Loucy (cell line): ENCODE data around the gene VSIG8.

ENCODE experiments used
- H2AFZ ChIP-seq: fragments of 200-600 bp; sonication (generic); 2 replicates; pipeline ENCODE4 v1.6.0; 2016; ENCODE audit warnings: antibody characterized with exemption, mild to moderate bottlenecking, low read length, moderate library complexity
- H3F3A ChIP-seq: fragments of 200-600 bp; 2 replicates; pipeline ENCODE4 v1.6.0; 2016; ENCODE audit warnings: antibody characterized with exemption, low read depth, mild to moderate bottlenecking
- H3K27me3 ChIP-seq: fragments of 200-600 bp; sonication (generic); 2 replicates; pipeline ENCODE4 v1.6.1; 2014; ENCODE audit warnings: low read length, mild to moderate bottlenecking; ENCODE audit not compliant: insufficient read depth, poor library complexity, severe bottlenecking
- H3K36me3 ChIP-seq: fragments of 200-600 bp; sonication (generic); 2 replicates; pipeline ENCODE4 v1.6.1; 2016; ENCODE audit warnings: low read length; ENCODE audit not compliant: insufficient read depth
- H3K4me1 ChIP-seq: fragments of 200-600 bp; sonication (generic); 2 replicates; pipeline ENCODE4 v1.5.1; 2014; ENCODE audit warnings: low read length, mild to moderate bottlenecking; ENCODE audit not compliant: insufficient read depth, poor library complexity, severe bottlenecking
- H3K4me2 ChIP-seq: fragments of 200-600 bp; sonication (generic); 2 replicates; pipeline ENCODE4 v1.6.0; 2014; ENCODE audit warnings: antibody characterized with exemption, low read length, low read depth, mild to moderate bottlenecking; ENCODE audit not compliant: poor library complexity, severe bottlenecking
- H3K4me3 ChIP-seq: fragments of 200-600 bp; sonication (generic); 2 replicates; pipeline ENCODE4 v1.5.1; 2014; ENCODE audit warnings: low read length, mild to moderate bottlenecking, mixed read lengths; ENCODE audit not compliant: poor library complexity, severe bottlenecking
- H3K79me2 ChIP-seq: fragments of 200-600 bp; sonication (generic); 2 replicates; pipeline ENCODE4 v1.6.1; 2014; ENCODE audit warnings: low read length; ENCODE audit not compliant: insufficient read depth
- H3K9ac ChIP-seq: fragments of 200-600 bp; sonication (generic); 2 replicates; pipeline ENCODE4 v1.6.0; 2014; ENCODE audit warnings: mild to moderate bottlenecking, low read depth, low read length, moderate library complexity; ENCODE audit not compliant: poor library complexity, severe bottlenecking
- H3K9me2 ChIP-seq: fragments of 200-600 bp; sonication (generic); replicated peaks from 2 replicates; pipeline ENCODE4 v1.6.1; 2016; ENCODE audit warnings: low read depth, low read length, mixed read lengths
- H3K9me3 ChIP-seq: fragments of 200-600 bp; sonication (generic); 2 replicates; pipeline ENCODE4 v1.6.1; 2014; ENCODE audit warnings: mild to moderate bottlenecking, antibody characterized with exemption, low read length, low read depth; ENCODE audit not compliant: insufficient read depth
- H4K20me1 ChIP-seq: fragments of 200-600 bp; sonication (generic); 2 replicates; pipeline ENCODE4 v1.6.0; 2014; ENCODE audit warnings: antibody characterized with exemption, low read length, mild to moderate bottlenecking; ENCODE audit not compliant: insufficient read depth, poor library complexity, severe bottlenecking
- EZH2phosphoT487 ChIP-seq: fragments of 200-600 bp; IDR thresholded peaks from 2 replicates; pipeline ENCODE4 v1.6.1; 2018; ENCODE audit warnings: antibody characterized with exemption, mild to moderate bottlenecking, moderate library complexity, borderline replicate concordance
- TF ChIP-seq, protein P1 (sequence below): fragments of 200-600 bp; sonication (generic); conservative IDR thresholded peaks from 2 replicates; pipeline ENCODE4 v1.5.1; 2014; ENCODE audit warnings: mild to moderate bottlenecking, antibody characterized with exemption, low read length

Gene VSIG8

DNA sequence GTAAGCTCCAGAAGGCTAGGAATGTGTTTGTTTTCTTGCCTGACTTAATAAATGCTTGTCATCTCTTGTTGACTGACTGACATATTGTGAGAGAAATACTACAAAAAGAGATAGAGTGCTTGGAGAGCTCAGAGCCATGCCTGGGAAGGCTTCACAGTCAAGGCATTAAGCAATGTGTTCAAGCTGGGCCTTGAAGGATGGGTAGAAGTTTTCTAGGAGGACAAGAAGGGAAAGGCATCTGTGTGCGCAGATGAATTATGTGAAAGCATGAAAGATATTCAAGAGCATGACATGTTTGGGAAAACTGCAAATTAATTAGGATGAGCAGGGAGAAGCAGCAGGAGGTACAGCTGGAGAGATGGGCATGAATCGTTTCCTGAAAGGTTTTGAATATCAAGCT, 30.1 kb downstream of the VSIG8 start:
- Histone ChIP-seq H3K79me2 (no peaks in the 10 kb centered on the region), H3K36me3 (no peaks in the 10 kb centered on the region), H3K9me2 (no peaks in the 10 kb centered on the region), H3K9me3 (no peaks in the 10 kb centered on the region), H3K4me1 (peaks cover 8% of the 10 kb centered on the region), H2AFZ (no peak overlapping the region), H3F3A (no peaks in the 10 kb centered on the region), H3K4me2 (no peak overlapping the region), H4K20me1 (no peaks in the 10 kb centered on the region), H3K9ac (no peak overlapping the region), H3K27me3 (no peaks in the 10 kb centered on the region), H3K4me3 (no peak overlapping the region)
- TF ChIP-seq, protein P1, sequence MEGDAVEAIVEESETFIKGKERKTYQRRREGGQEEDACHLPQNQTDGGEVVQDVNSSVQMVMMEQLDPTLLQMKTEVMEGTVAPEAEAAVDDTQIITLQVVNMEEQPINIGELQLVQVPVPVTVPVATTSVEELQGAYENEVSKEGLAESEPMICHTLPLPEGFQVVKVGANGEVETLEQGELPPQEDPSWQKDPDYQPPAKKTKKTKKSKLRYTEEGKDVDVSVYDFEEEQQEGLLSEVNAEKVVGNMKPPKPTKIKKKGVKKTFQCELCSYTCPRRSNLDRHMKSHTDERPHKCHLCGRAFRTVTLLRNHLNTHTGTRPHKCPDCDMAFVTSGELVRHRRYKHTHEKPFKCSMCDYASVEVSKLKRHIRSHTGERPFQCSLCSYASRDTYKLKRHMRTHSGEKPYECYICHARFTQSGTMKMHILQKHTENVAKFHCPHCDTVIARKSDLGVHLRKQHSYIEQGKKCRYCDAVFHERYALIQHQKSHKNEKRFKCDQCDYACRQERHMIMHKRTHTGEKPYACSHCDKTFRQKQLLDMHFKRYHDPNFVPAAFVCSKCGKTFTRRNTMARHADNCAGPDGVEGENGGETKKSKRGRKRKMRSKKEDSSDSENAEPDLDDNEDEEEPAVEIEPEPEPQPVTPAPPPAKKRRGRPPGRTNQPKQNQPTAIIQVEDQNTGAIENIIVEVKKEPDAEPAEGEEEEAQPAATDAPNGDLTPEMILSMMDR: no peak
- no peak for TF ChIP-seq EZH2phosphoT487

DNA sequence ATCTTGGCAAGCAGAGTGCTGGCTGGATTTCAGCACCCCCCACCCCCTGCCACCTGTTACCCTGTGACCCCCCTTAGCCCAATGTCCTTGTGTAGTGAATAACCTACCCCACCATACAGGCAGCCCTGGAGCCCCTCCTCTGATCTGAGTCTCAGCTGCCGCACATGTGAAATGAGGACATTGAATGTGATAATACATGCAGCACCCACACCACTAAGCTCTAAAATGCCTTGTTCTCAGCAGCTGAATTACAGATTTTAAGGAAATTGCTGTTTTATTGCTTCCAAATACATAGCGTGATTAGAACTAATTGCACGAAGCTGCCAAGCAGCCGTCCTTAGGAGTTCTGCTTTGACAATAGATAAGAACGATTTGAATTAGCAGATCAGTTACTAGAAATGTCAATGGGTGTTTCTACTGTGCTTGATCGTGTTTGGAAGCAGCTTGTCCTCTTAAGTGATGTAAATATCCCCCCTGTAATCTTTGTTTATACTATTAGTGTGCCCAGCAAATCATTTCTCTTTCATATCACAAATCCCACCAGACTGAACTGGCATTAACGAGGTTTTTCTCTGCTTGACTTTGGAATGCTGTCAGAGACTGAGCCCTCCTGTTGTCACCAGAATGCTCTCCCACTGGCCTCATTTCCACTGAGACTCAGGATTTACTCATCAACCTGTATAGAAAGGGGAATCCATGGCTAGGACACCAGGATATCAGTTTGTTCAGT, 30.9 kb downstream of the VSIG8 start:
- Histone ChIP-seq H4K20me1 (no peaks in the 10 kb centered on the region), H3K27me3 (no peaks in the 10 kb centered on the region), H3F3A (no peaks in the 10 kb centered on the region), H3K4me3 (no peak overlapping the region), H3K4me1 (peaks cover 15% of the 10 kb centered on the region), H3K79me2 (no peaks in the 10 kb centered on the region), H2AFZ (no peak overlapping the region), H3K4me2 (no peak overlapping the region), H3K36me3 (no peaks in the 10 kb centered on the region), H3K9me2 (no peaks in the 10 kb centered on the region), H3K9ac (no peak overlapping the region), H3K9me3 (no peaks in the 10 kb centered on the region)
- TF ChIP-seq, protein P1: no peak
- no peak for TF ChIP-seq EZH2phosphoT487

DNA sequence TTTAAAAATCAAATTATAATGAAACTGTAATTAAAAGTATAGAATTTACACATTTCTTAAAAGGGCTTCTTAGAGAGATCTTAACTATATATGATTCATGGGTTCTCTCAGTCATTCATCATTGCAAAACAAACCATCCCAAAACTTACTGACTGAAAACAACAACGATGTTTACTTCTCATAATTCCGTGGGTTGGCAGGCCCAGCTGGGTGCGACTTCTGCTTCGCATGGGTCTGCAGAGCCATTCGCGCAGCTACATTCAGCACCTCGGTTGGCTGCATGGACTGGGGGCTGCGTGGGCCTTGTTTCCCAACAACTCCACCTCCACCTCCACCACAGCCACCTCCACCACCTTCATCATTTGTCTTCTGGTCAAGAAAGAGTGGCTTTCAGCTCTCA, 31.7 kb downstream of the VSIG8 start:
- Histone ChIP-seq H2AFZ (no peak overlapping the region), H3K9me2 (no peaks in the 10 kb centered on the region), H3K36me3 (no peaks in the 10 kb centered on the region), H3K9me3 (no peaks in the 10 kb centered on the region), H3K79me2 (no peaks in the 10 kb centered on the region), H3K4me2 (no peak overlapping the region), H3K4me3 (no peak overlapping the region), H3K4me1 (peaks cover 23% of the 10 kb centered on the region), H3F3A (no peaks in the 10 kb centered on the region), H3K27me3 (no peaks in the 10 kb centered on the region), H3K9ac (no peak overlapping the region), H4K20me1 (no peaks in the 10 kb centered on the region)
- TF ChIP-seq EZH2phosphoT487: no peak
- TF ChIP-seq, protein P1: no peak
